ELR (cell line): Measurements from ENCODE around the gene DNASE1L3.
"Not testable (repeated sequence)": the region's sequence is repeated elsewhere in the genome, so short reads cannot be mapped to it uniquely, and the experiment has no call there.

Source experiments
- DNase-seq: peaks from one replicate; pipeline ENCODE4 v3.0.0-alpha.2; 2015; ENCODE audit warnings: low read depth

The DNASE1L3 gene, protein sequence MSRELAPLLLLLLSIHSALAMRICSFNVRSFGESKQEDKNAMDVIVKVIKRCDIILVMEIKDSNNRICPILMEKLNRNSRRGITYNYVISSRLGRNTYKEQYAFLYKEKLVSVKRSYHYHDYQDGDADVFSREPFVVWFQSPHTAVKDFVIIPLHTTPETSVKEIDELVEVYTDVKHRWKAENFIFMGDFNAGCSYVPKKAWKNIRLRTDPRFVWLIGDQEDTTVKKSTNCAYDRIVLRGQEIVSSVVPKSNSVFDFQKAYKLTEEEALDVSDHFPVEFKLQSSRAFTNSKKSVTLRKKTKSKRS

DNA sequence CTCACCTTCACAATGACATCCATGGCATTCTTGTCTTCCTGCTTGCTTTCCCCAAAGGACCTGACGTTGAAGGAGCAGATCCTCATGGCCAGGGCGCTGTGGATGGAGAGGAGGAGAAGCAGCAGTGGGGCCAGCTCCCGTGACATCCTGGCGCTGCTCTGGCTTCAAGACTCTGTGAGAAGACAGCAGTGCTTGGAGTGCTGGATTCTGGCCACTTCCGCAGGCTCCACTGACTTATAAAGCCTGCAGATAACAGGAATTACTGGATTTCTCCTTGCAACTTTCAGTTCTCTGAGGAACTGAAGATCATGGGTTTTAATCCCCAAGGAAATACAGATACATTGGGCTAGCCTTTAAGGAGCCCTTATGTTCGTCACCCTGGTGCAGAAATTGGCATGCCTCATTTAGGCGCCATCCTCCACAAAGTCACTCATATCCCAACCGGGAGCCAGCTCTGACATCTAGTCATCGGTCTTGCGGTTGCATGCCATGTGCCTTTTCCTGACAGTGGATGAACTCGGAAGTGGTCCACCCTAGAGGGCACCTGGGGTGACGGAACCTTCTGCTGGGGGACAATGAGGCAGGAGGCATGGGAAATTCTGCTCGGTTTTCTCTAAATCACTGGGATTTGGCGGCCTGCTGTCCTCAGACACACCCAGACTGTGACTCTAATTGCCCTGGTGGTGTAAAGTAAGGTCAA lies at the start of gene DNASE1L3:
TSS of gene DNASE1L3 (minus strand) at position 212 of the 700 bp plus-strand sequence. CDS start at position 146, 66 bp downstream.
- no peak for DNase-seq

DNA sequence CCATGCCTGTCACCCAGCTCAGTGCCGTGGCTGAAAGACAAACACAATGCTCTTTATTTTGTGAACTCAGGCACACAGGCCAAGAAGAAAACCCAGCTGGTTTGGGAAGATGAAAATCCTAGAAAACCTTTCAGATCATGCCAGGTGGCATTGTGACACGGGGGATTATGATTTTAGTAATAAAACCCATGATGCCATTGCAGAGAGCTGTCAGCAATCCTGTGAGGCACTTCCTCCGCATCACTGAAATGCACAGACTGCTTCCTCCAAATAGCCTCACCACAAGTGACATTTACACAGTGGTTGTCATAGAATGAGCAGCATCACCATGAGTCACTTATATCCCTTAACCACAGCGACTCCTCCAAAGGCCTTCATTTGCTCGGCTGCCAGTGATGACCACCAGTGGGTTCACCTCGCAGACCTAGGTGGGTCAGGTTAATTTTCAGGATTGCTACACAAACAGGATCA lies 49.5 kb upstream of the DNASE1L3 start:
- DNase-seq: peak; percentile 91

DNA sequence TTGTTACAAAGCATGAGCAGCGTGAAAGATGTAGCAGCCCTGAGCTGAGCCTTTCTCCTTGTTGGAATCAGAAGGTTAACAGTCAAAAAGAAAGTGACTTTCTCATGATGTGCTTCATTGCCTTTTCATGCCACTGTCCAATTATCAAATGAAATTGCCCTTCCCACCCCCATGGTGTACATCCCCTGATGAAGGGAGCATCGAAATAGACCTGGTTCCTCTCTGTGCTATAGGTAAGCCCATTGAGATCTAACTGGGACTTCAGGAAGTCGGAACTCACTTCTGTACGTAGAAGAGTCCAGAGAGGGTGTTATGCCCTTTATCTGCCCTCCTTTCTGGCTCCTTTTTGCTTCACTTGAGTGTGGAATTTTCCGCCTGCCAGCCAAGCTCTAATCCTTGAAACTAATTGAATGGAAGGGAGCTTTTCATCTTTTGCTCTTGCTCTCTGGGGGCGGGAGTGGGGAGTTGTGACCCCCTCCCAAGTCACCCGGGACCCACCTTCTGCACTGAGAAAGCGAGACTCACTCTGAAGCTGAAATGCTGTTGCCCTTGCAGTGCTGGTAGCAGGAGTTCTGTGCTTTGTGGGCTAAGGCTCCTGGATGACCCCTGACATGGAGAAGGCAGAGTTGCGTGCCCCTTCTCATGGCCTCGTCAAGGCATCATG lies 47.8 kb upstream of the DNASE1L3 start:
- DNase-seq: no peak

DNA sequence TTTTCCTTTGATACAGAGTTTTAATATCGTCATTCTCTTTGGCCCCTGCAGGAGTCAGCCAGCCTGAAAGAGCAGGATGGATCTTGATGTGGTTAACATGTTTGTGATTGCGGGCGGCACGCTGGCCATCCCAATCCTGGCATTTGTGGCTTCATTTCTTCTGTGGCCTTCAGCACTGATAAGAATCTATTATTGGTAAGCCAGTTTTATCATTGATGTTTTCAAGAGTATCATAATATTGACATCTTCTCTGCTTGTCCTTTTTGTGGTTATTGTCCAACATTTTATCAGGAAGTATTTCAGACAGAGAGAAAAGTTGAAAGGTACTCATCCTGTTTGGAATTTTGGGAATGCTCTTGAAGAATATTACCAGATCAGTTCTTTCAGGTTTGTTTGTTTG lies 45.7 kb upstream of the DNASE1L3 start:
- DNase-seq: no peak

DNA sequence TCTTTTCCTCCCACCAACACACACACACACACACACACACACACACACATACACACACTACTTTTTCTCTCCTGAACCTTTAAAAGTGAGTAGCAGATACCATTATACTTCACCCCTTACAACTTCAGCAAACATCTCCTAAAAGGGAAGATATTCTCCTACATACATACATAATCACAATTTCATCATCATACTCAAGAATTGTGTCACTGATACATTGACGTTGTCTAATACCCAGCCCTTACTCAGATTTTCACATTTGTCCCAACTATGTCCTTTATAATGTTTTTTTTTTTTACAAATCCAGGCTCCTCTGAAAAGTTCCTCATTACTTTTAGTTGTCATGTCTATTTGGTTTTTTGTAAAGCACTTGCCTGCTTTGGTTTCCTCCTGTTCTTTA lies 45.3 kb upstream of the DNASE1L3 start:
- no peak for DNase-seq

DNA sequence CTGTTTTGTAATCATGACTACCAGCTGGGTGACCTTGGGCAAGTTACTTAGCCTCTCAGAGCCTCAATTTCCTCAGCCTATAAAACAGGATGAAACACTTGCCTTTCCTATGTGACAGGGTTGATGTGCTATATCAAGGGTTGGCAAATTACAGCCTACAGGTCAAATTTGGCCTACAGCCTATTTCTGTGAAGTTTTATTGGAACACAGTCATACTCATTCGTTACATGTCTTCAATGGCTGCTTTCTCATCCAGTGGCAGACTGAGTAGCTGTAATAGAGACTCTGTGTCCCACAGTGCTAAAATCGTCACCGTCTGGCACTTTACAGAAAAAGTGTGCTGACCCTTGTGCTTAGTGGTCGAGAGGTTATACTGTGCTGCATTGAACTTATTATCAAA lies 43.4 kb upstream of the DNASE1L3 start:
- DNase-seq: no peak

DNA sequence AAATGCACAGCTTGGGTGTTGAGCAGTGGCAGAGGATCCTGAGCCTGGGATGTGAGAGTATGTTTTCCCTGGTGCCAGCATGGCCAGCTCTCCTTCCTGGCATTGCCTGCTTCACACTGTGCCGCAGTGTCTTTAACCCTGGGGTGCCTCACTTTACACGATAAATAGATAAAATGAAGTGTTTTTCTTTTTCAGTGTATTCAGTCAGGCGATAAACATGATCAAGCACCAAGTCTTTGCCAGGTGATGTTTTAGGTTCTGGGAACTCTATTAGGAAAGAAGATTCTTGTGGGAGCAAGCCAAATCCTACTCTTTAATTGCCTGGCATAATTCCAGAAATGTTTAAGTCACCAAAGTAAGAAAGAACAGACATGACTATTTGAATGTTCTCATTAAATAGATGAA lies 40.9 kb upstream of the DNASE1L3 start:
- no peak for DNase-seq

DNA sequence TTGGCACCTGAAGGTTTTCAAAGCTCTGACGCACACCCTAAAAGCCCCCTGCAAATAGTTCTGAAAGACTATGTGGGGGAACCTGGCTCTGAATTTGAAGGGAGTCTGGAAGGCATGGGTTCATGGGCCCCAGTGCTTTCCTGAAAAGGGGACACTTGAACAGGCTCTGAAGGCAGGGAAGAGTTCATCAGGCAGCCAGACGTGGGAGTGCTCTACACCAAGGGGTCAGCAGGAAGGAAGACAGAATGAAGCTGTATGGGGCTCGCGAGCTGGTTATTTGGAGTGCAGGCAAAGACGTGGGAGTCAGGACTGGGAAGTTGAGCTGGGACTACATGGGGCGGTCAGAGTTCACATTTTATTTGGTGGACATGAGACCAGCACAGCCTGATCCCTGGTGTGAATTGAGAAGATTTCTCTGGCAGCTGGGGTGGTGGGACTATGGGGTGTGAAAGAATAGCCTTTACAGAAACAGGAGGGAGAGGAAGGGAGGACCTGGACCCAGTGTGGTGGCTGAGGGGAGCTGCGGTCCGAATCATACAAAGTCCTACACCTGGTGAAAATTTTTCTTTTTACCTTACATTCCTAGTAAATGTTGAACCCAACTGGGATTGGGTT lies 39.4 kb upstream of the DNASE1L3 start:
- no peak for DNase-seq

DNA sequence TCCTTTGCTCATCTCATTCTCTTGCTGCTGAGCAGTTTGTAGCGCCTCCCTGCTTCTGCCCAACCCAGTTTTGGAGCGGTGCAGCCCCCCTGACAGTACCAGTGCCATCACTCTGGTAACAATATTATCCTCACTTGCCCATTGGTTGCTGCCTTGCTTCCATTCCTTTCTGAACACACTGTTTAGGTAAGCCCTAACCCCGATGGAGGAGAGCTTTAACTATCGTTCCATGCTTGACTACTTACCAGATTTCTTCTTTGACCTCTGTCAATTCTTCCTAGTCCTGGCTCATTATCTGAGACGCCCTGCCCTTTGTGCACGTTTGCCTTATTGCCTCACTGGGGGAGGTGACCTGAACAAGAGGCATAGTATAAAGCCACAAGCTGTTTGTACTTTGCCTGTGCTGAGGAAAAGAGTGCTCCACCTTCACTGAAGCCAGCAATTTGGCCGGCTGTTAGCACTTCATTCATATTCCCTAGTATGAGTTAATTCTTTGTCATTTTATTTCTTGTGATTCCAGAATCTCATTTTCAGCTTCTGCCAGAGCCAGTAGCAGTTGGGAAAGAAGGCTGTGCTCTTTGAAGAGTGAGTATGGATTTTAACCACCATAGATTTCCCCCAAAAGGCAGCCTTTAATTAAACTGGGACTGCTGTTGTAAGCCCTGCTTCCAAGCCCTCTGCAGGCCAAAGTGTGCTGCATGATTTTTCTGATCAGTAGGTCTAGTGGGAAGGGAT lies 38.8 kb upstream of the DNASE1L3 start:
- no peak for DNase-seq

DNA sequence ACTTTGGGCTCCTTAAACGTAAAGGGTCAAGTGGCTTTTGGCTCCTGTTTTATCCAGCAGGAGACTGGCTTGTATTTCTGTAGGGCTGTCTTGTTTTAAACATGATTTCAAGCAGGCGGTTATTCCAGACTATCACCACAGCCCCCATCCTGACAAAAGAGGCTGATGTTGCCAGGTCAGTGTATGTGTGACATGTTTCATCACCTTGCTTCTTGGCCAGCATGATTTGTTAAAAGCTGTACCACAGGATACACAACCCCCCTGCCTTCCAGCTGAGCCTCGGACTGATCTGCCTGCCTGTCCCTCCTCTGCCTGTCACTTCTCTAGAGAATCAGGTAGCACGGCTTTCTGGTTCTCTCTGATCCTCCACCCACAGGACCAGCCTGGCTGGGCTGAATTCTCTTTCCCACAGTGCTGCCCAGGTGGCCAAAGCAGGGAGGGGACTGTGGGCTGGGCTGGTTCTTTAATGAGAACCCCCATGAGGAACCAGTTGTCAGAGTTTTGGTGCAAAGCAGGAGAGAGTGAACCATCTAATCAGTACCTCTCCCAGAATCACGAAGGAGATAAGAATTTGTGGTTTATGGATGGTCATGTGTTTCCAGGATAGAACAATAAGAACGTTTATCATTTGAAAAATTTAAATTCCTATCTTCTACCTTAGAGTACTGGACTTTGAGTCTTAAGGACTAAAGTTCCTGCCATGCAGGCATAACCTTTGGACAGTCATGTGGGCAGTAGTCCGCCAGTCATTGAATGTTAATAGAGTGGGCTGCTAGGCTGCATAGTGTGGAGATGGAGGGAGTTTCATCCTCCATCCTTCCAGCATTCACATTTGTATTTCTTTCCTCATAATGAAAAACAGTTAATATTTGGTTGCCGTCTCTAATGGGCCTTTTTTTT lies 35.6 kb upstream of the DNASE1L3 start:
- no peak for DNase-seq

DNA sequence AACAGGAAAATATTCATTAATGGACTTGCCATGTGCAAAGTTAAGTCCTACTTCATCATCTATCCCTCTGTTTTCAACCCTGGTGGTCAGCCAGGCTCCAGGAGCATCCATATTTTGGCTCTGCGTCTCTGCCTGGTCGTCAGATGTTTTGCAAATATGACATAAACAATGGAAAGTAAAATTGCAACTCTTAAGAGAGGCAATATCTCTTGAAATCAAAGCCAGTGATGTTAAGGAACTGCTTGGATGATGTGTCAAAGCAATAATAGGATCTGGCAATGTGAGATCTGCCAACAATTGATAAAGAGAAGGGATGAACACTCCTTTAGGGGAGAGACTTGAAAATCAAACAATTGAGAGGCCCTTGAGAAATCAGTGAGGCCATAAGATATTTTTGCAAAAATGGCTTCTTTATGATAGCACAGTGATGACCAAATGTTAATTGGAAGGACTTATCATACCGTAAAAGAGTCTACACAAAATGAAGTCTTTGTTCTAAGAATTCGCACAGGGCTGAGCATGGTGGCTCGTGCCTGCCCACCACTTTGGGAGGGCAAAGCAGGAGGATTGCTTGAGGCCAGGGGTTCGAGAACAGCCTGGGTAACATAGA lies 33.3 kb upstream of the DNASE1L3 start:
- no peak for DNase-seq

DNA sequence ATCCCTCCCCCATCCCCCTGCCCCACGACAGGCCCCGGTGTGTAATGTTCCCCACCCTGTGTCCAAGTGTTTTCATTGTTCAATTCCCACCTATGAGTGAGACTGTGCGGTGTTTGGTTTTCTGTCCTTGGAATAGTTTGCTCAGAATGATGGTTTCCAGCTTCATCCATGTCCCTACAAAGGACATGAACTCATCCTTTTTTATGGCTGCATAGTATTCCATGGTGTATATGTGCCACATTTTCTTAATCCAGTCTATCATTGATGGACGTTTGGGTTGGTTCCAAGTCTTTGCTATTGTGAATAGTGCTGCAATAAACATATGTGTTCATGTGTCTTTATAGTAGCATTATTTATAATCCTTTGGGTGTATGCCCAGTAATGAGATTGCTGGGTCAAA lies 32.1 kb upstream of the DNASE1L3 start:
- DNase-seq: not testable (repeated sequence)

DNA sequence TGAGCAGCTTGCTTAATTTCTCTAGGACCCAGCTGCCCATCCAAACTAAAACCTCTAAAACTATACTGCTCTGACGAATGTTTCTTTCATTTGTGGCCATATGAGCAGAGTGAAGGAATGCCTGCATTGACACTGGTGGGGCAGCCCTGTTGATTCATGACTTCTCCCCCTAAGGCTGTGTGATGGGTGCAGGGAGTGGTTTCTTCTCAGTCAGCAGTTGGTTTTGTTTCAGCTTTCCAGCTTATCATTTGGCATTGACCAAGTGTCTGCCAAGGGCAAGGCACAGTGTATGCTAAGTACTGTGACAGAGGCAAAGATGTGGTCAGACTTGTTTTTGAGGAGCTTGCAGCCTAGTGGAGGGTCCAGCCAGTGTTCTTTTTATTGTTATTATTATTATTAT lies 31.6 kb upstream of the DNASE1L3 start:
- peak; percentile 75 for DNase-seq

DNA sequence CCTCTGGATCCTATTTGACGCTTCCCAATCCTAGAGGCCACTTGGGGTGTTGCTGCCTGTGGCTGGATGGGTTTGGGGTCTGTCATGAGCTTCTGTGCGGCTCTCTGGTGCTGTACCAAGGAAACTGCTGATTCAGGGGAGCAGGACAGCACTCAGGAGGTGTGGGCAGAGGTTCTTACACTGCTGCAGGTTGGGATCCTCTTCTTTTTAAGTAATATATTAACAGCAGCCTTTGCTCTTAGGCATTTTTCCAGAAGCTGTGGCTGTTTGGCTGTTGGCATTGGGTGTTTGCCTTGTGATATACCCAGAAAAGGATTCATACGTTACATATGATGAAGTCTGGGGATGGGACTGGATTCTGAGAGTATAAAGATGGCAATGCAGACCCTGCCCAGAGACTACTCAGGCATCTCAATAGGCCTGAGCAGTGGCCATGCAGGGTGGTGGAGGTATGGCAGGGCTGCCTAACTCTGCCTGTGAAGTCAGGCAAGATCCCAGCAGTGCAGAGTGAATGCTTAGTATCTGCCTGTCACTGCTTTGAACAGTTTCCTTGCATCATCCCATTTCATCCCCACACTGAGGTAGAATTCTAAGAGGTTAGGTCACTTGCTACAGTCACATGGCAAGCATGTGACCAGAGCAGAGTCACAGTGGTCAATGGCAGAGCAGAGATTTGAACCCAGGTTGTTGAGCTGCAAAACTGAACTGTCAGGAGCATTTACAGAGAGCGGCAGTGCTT lies 30.7 kb upstream of the DNASE1L3 start:
- peak; percentile 32 for DNase-seq

DNA sequence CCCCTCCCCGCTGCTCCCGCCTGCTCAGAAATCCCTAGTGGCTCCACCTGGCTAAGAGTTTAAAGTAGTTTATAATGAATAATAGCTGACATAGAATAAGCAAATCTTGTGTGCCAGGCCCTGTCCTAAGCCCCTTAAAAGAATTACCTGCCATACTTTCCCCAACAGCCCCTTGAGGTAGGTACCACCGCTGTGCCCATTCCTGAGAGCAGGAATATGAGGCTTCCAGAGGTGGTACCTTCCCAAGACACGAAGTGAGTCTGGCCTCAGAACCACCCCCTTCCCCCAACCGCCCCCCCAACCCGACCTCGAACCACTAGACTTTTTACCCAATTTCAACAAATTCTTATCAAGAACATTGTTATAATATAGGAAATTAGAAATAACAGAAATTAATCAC lies 28.1 kb upstream of the DNASE1L3 start:
- DNase-seq: no peak

DNA sequence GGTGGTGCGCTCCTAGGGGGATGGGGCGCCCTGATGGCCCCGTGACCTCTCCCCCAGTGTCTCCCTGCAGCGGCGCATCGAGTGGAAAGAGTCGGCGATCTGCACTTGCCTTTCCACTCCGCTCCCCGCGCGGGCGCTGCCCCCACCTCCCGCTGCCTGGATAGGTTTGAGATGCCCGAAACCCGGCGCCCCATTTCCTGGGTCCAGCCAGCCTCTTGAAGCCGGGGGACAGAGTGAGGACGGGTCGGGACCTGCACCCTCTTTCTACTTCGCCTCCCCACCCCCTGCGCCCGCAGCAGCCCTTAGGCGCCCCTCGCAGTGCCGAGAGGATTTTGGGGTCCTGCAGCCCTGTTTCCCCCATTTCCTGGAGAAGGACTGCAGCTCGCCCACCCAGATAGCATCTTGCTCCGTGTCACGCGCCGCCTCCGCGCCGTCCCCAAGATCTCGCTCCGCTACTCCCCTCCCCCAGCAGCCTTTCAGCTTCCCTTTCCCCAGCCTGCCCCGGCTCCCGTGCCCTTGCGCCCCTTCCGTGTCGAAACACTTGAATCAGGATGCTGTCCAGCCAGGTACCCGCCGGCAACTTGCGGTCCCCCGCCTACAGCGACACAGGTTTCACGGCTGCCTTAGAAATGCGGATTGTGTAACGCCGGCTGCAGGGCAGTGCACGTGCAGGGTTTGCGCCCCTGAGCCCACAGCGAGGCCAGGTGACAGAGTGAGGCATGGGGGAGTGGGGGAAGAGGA lies 27.3 kb upstream of the DNASE1L3 start:
- peak; percentile 59 for DNase-seq

DNA sequence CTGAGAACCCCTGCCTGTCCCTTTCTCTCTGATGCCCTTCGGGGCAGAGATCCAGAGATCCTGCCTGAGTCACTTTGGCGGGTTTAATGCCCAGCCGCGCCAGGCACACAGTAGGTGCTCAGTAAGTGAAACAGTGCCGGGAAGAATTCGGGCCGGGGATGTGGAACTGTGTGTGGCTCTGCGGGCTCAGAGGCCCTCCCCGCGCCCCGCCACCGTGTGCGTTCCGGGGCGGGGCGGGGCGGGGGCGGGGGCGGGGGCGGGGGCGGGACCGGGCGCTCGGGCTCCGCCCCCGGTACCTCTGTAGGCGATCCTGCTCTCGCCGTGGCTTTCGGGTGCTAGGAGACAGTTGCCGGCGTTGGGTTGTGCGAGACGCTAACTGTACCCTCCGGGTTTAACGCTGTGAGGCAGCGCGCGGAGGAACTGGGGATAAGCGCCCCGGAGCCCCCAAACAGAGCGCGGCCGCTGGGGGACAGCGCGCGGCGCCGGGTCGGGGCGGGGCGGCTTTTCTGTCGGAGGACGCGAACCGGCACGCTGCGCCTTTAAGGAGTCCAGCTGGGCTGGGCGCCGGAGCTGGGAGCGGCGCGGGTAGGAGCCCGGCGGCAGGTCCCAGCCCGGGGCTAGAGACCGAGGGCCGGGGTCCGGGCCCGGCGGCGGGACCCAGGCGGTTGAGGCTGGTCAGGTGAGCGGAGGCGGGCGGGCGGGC lies 26.6 kb upstream of the DNASE1L3 start, which contains the start of gene ABHD6:
TSS of gene ABHD6 (plus strand) at position 555 of the 703 bp plus-strand sequence. CDS start 18,795 bp downstream, outside the sequence.
- peak; percentile 74 for DNase-seq
